A549 (cell line): ENCODE results near the gene SZT2.

Experiments used
- BHLHE40 ChIP-seq: IDR thresholded peaks from 2 replicates; pipeline ENCODE4 v1.6.1; 2012; ENCODE audit warnings: low read depth, low read length, inconsistent platforms
- CBX8 ChIP-seq: fragments of 200-600 bp; sonication (generic); IDR thresholded peaks from 2 replicates; pipeline ENCODE4 v1.6.1; 2016
- CEBPB ChIP-seq, 2 experiments: fragments of >200 bp in 1 of 2; sonication (Bioruptor Twin) in 1 of 2; formaldehyde crosslinking in 1 of 2; IDR thresholded peaks; 2 replicates each; pipeline ENCODE4 v1.6.1; 2012 to 2016
- CTCF ChIP-seq: fragments of >200 bp; sonication (Bioruptor Twin); formaldehyde crosslinking; IDR thresholded peaks from 3 replicates; pipeline ENCODE4 v1.5.1; 2016
- ELK1 ChIP-seq: fragments of 150-350 bp; IDR thresholded peaks from 2 replicates; pipeline ENCODE4 v1.6.1; 2014; ENCODE audit warnings: low read depth, mild to moderate bottlenecking, low read length
- ESRRA ChIP-seq: fragments of 150-350 bp; IDR thresholded peaks from 2 replicates; pipeline ENCODE4 v1.6.1; 2014; ENCODE audit warnings: mild to moderate bottlenecking, low read length, borderline replicate concordance
- JUNB ChIP-seq: fragments of >200 bp; sonication (Bioruptor Twin); formaldehyde crosslinking; IDR thresholded peaks from 2 replicates; pipeline ENCODE4 v1.6.1; 2016
- POLR2A ChIP-seq: IDR thresholded peaks from 2 replicates; pipeline ENCODE4 v1.6.1; 2012; ENCODE audit warnings: mild to moderate bottlenecking, low read length
- REST ChIP-seq: fragments of 200-600 bp; sonication (generic); IDR thresholded peaks from 2 replicates; pipeline ENCODE4 v1.6.1; 2016; ENCODE audit warnings: antibody characterized with exemption, mild to moderate bottlenecking, moderate library complexity
- RFX5 ChIP-seq: fragments of 450-650 bp; IDR thresholded peaks from 2 replicates; pipeline ENCODE4 v1.7.1; 2014; ENCODE audit warnings: antibody characterized with exemption, mild to moderate bottlenecking, moderate library complexity
- RNF2 ChIP-seq: fragments of 200-600 bp; sonication (generic); IDR thresholded peaks from 2 replicates; pipeline ENCODE4 v1.6.1; 2016; ENCODE audit warnings: low read depth, mild to moderate bottlenecking, antibody characterized with exemption, moderate library complexity, borderline replicate concordance
- SREBF2 ChIP-seq: fragments of 450-650 bp; IDR thresholded peaks from 2 replicates; pipeline ENCODE4 v1.6.1; 2014; ENCODE audit warnings: mild to moderate bottlenecking, moderate library complexity

- no peak for TF ChIP-seq CTCF
- TF ChIP-seq CBX8: no peak
- no peak for TF ChIP-seq RFX5
- no peak for TF ChIP-seq RNF2
- no peak for TF ChIP-seq POLR2A
- no peak for TF ChIP-seq CEBPB (IDR thresholded peaks at IDR 0.05)
- TF ChIP-seq SREBF2: no peak
- no peak for TF ChIP-seq ESRRA
- TF ChIP-seq JUNB: no peak
- no peak for TF ChIP-seq BHLHE40
- TF ChIP-seq ELK1: no peak
- TF ChIP-seq REST: no peak
Measured at GRCh38 chr1:43495204-43495603, 105.5 kb downstream of the SZT2 start.
